Measurements from ENCODE around the gene LGALS7. TPM values are rescaled to one million over a fixed set of nuclear protein-coding genes. Genes with fewer than 3 reads are reported as not detected.
"Not testable (repeated sequence)": the region's sequence is repeated elsewhere in the genome, so short reads cannot be mapped to it uniquely, and the experiment has no call there.

The LGALS7 gene
- total and polyA plus RNA-seq, 2 of the 8 experiments (the other 6 are each of a cell fraction or from before 2014, with no cell fraction given): 0.32 TPM; not detected in 1

DNA sequence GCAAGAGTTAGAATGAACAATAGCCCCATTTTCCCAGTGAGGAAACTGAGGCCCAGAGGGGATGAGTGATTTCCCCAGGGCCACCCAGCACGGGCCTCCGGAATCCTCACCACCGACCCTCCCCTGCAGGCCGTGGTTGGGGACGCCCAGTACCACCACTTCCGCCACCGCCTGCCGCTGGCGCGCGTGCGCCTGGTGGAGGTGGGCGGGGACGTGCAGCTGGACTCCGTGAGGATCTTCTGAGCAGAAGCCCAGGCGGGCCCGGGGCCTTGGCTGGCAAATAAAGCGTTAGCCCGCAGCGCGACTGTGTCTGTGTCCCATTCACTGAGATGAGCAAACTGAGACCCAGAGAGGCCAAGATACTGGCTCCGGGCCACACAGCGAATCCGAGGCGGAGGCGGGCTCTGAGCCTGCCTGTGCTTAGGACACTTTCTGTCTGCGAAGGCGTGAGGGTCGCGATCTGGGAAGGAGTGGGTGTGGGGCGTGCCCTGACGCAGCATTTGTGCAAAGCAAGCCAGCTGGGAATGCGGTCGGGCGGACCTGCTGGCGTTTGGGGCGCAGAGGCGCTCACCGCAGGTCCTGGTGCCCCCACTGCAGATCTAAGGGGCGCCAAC, 18.2 kb upstream of the LGALS7 start:
- H2AK5ac ChIP-seq (ENCODE audit: low read depth, low read length); H2AFZ ChIP-seq (ENCODE audit: low read length); H3K56ac ChIP-seq (replicated peaks; ENCODE audit: insufficient read length, low read depth, low read length); H3K9ac ChIP-seq (replicated peaks in 1 of 4; ENCODE audit: extremely low read depth in 1 of 4, low read depth in 3 of 4, low read length in 3 of 4); H3K4me1 ChIP-seq (replicated peaks in 1 of 4; ENCODE audit: control insufficient read depth in 3 of 4, insufficient read depth in 4 of 4, low read length in 3 of 4); H3K23me2 ChIP-seq (ENCODE audit: low read depth, low read length); H3K14ac ChIP-seq (ENCODE audit: insufficient read length); H2BK120ac ChIP-seq (replicated peaks; ENCODE audit: low read depth, low read length); FAIRE-seq; H3K4me3 ChIP-seq (ENCODE audit: extremely low read depth in 1 of 4, insufficient read depth in 2 of 4, low read depth in 3 of 4, low read length in 4 of 4); H4K20me1 ChIP-seq (replicated peaks in 1 of 2; ENCODE audit: control insufficient read depth in 1 of 2, insufficient read depth in 2 of 2, low read length in 2 of 2); H3K4me2 ChIP-seq (ENCODE audit: insufficient read depth in 1 of 2, low read depth in 2 of 2, low read length in 2 of 2); CTCF ChIA-PET (ENCODE audit: partially characterized antibody); H2BK20ac ChIP-seq (ENCODE audit: low read length); POLR2A ChIA-PET (ENCODE audit: partially characterized antibody); H2BK15ac ChIP-seq (ENCODE audit: low read length); H3K18ac ChIP-seq (ENCODE audit: extremely low read depth, low read length); H3K36me3 ChIP-seq (ENCODE audit: control insufficient read depth in 2 of 4, insufficient read depth in 4 of 4, low read length in 3 of 4); H4K5ac ChIP-seq (ENCODE audit: insufficient read length, low read depth, low read length); H2BK5ac ChIP-seq (ENCODE audit: low read depth, low read length); H4K91ac ChIP-seq (replicated peaks; ENCODE audit: insufficient read length, low read length); H4K8ac ChIP-seq (ENCODE audit: extremely low read depth, insufficient read depth, low read length); H3K79me1 ChIP-seq (ENCODE audit: low read depth, low read length); H3K23ac ChIP-seq (ENCODE audit: insufficient read length); DNase-seq (ENCODE audit: low read depth in 1 of 2, low spot score in 2 of 2); H3K27ac ChIP-seq (ENCODE audit: low read depth, low read length); H2BK12ac ChIP-seq (ENCODE audit: low read depth, low read length); H3K4ac ChIP-seq (replicated peaks; ENCODE audit: insufficient read length, low read depth, low read length); H3K9me3 ChIP-seq (ENCODE audit: insufficient read depth in 2 of 2, low read depth in 1 of 2, low read length in 1 of 2); H3K79me2 ChIP-seq (ENCODE audit: control insufficient read depth in 1 of 2, insufficient read depth in 2 of 2, low read length in 2 of 2): not testable (repeated sequence)
- peaks cover 0 to 12% (median 3%) of the 10 kb centered on the region in 4 experiments; a peak in 4 of 7 replicates for H3K27me3 ChIP-seq (replicated peaks in 1 of 4; ENCODE audit: control insufficient read depth in 3 of 4, extremely low read depth in 1 of 4, insufficient read depth in 3 of 4, low read length in 3 of 4)
- no CpG with 5 or more reads among the region's 40 CpGs for WGBS, 2 experiments (ENCODE audit: extremely low coverage in 1 of 2, insufficient coverage in 1 of 2, insufficient read length in 1 of 2, insufficient replicate concordance in 2 of 2, low coverage in 1 of 2, low lambda C conversion rate in 2 of 2, missing lambda C conversion rate in 1 of 2)

Measured in H1 (cell line).